SK-N-SH (cell line): Measurements from ENCODE around the gene CKAP2L. TPM values are rescaled to one million over a fixed set of nuclear protein-coding genes. Genes with fewer than 3 reads are reported as not detected.

Source experiments
- CTCF ChIA-PET: fragments of 300-600, 350-600 bp; formaldehyde crosslinking; extraction: SDS; loops from one replicate; lab custom pipeline; 2021; lab: Yijun Ruan, JAX
- POLR2A ChIA-PET: fragments of 350-600 bp; sonication (Branson Sonifier 250); formaldehyde crosslinking; extraction: SDS; loops from one replicate; lab custom pipeline; 2020; ENCODE audit warnings: antibody characterized with exemption, inconsistent platforms; lab: Yijun Ruan, JAX
- DNase-seq: peaks from one replicate; pipeline ENCODE4 v3.0.0; 2012
- H2AFZ ChIP-seq: fragments of 200-600 bp; sonication (generic); 2 replicates; pipeline ENCODE4 v1.8.1; 2016; ENCODE audit warnings: antibody characterized with exemption, mild to moderate bottlenecking, low read depth
- H3F3A ChIP-seq: fragments of 200-600 bp; sonication (generic); replicated peaks from 2 replicates; pipeline ENCODE3; 2016; ENCODE audit warnings: antibody characterized with exemption, mild to moderate bottlenecking; ENCODE audit not compliant: insufficient read depth
- H3K27ac ChIP-seq, 2 experiments: fragments of 200-500 bp in 1 of 2; fragments of 200-600 bp in 1 of 2; sonication (Bioruptor generic) in 1 of 2; sonication (generic), shearing (Covaris generic) in 1 of 2; 2 replicates each; pipeline versions ENCODE4 v1.5.1 to v1.6.1; 2014 to 2016; ENCODE audit warnings: low read depth in 2 of 2, inconsistent platforms in 1 of 2, low read length in 1 of 2, mild to moderate bottlenecking in 1 of 2, mixed read lengths in 1 of 2
- H3K27me3 ChIP-seq: fragments of 200-600 bp; sonication (generic), shearing (Covaris generic); 2 replicates; pipeline ENCODE4 v1.6.1; 2016; ENCODE audit warnings: mixed run types; ENCODE audit not compliant: insufficient read depth
- H3K36me3 ChIP-seq, 2 experiments: fragments of 200-500 bp in 1 of 2; fragments of 200-600 bp in 1 of 2; sonication (Bioruptor generic) in 1 of 2; sonication (generic) in 1 of 2; replicated peaks in 1 of 2; 2 replicates each; pipeline versions ENCODE3 to v1.5.1; 2014 to 2016; ENCODE audit warnings: low read length in 1 of 2, mild to moderate bottlenecking in 1 of 2; ENCODE audit not compliant: insufficient read depth in 2 of 2, control insufficient read depth in 1 of 2
- H3K4me1 ChIP-seq, 2 experiments: fragments of 200-500 bp in 1 of 2; fragments of 200-600 bp in 1 of 2; sonication (Bioruptor generic) in 1 of 2; sonication (generic), shearing (Covaris generic) in 1 of 2; 2 replicates each; pipeline versions ENCODE4 v1.5.1 to v1.6.1; 2014 to 2016; ENCODE audit warnings: low read depth in 1 of 2, low read length in 1 of 2, mixed run types in 1 of 2; ENCODE audit not compliant: insufficient read depth in 2 of 2, control insufficient read depth in 1 of 2
- H3K4me2 ChIP-seq: fragments of 200-600 bp; sonication (generic), shearing (Covaris generic); 2 replicates; pipeline ENCODE4 v1.6.1; 2017; ENCODE audit warnings: mixed run types
- H3K4me3 ChIP-seq, 2 experiments: fragments of 200-500 bp in 1 of 2; fragments of 200-600 bp in 1 of 2; sonication (Bioruptor generic) in 1 of 2; sonication (generic), shearing (Covaris generic) in 1 of 2; 2 replicates each; pipeline versions ENCODE4 v1.5.1 to v1.8.1; 2014 to 2016; ENCODE audit warnings: low read depth in 2 of 2, inconsistent platforms in 1 of 2, low read length in 1 of 2, mild to moderate bottlenecking in 1 of 2, mixed read lengths in 1 of 2, moderate library complexity in 1 of 2
- H3K79me2 ChIP-seq: fragments of 200-600 bp; sonication (generic); 2 replicates; pipeline ENCODE4 v1.8.1; 2017; ENCODE audit warnings: mild to moderate bottlenecking; ENCODE audit not compliant: insufficient read depth
- H3K9ac ChIP-seq: fragments of 200-600 bp; sonication (generic); 2 replicates; pipeline ENCODE4 v1.6.1; 2017; ENCODE audit warnings: mixed run types
- H3K9me2 ChIP-seq: fragments of 200-600 bp; sonication (generic); 2 replicates; pipeline ENCODE4 v1.6.1; 2017; ENCODE audit warnings: mixed run types
- H3K9me3 ChIP-seq: fragments of 200-600 bp; sonication (generic); 2 replicates; pipeline ENCODE4 v1.6.1; 2017; ENCODE audit warnings: mixed run types, mild to moderate bottlenecking, moderate library complexity
- H4K20me1 ChIP-seq: fragments of 200-600 bp; sonication (generic); 2 replicates; pipeline ENCODE4 v1.6.1; 2017; ENCODE audit warnings: mild to moderate bottlenecking, mixed run types; ENCODE audit not compliant: insufficient read depth
- CTCF ChIP-seq: fragments of 200-600 bp; sonication (generic); IDR thresholded peaks from 2 replicates; pipeline ENCODE4 v1.6.1; 2017; ENCODE audit warnings: antibody characterized with exemption, mild to moderate bottlenecking, moderate library complexity
- EP300 ChIP-seq, 2 experiments: IDR thresholded peaks; 2 replicates each; pipeline versions ENCODE4 v1.4.0 to v1.6.1; 2012; ENCODE audit warnings: borderline replicate concordance in 1 of 2, low read depth in 1 of 2, low read length in 1 of 2
- FOSL2 ChIP-seq: IDR thresholded peaks from 2 replicates; pipeline ENCODE4 v1.4.0; 2012; ENCODE audit warnings: low read depth, mild to moderate bottlenecking, moderate library complexity, borderline replicate concordance
- FOXJ3 ChIP-seq: sonication (generic); formaldehyde crosslinking; IDR thresholded peaks from 2 replicates; pipeline ENCODE4 v1.5.1; 2020; ENCODE audit warnings: mild to moderate bottlenecking, missing genetic modification reagents
- FOXM1 ChIP-seq: IDR thresholded peaks from 2 replicates; pipeline ENCODE4 v1.4.0; 2012; ENCODE audit warnings: low read depth, mild to moderate bottlenecking
- GABPA ChIP-seq: IDR thresholded peaks from 2 replicates; pipeline ENCODE4 v1.4.0; 2012; ENCODE audit warnings: low read depth, mild to moderate bottlenecking
- JUND ChIP-seq: IDR thresholded peaks from 2 replicates; pipeline ENCODE4 v1.4.0; 2012
- MEF2A ChIP-seq: IDR thresholded peaks from 2 replicates; pipeline ENCODE4 v1.4.0; 2012; ENCODE audit warnings: low read depth, borderline replicate concordance
- MXI1 ChIP-seq: IDR thresholded peaks from 2 replicates; pipeline ENCODE4 v1.6.1; 2012; ENCODE audit warnings: mild to moderate bottlenecking, low read depth, low read length, improper control_type of control experiment
- NFIC ChIP-seq: IDR thresholded peaks from 2 replicates; pipeline ENCODE4 v1.4.0; 2012; ENCODE audit warnings: borderline replicate concordance
- NRF1 ChIP-seq: IDR thresholded peaks from 2 replicates; pipeline ENCODE4 v1.6.1; 2012; ENCODE audit warnings: low read depth, mild to moderate bottlenecking, low read length
- PBX3 ChIP-seq: IDR thresholded peaks from 2 replicates; pipeline ENCODE4; 2012
- POLR2AphosphoS5 ChIP-seq: IDR thresholded peaks from 2 replicates; pipeline ENCODE4 v1.6.1; 2012; ENCODE audit warnings: low read depth, low read length
- REST ChIP-seq: IDR thresholded peaks from 2 replicates; pipeline ENCODE4 v1.6.1; 2012; ENCODE audit warnings: mild to moderate bottlenecking, low read depth, low read length, moderate library complexity
- RFX5 ChIP-seq: IDR thresholded peaks from 2 replicates; pipeline ENCODE4 v1.6.1; 2012; ENCODE audit warnings: mild to moderate bottlenecking, improper control_type of control experiment, low read length
- TEAD4 ChIP-seq: IDR thresholded peaks from 2 replicates; pipeline ENCODE4 v1.4.0; 2012; ENCODE audit warnings: mild to moderate bottlenecking, borderline replicate concordance; ENCODE audit not compliant: insufficient read depth
- YY1 ChIP-seq: IDR thresholded peaks from 2 replicates; pipeline ENCODE4 v1.4.0; 2012; ENCODE audit warnings: low read depth, mild to moderate bottlenecking
- WGBS: methylation state at CpG from one replicate; pipeline ENCODE4 v1.1.6; 2017; ENCODE audit warnings: low lambda C conversion rate; 5-methylcytosine and 5-hydroxymethylcytosine counted together
- polyA plus RNA-seq, 3 experiments: library from polyadenylated mRNA; depleted of rRNA; stranded (reverse); fragments of >200 nt; gene quantifications; 2 replicates each; pipeline ENCODE4 v1.2.3, GENCODE V29; 2012
- TF ChIP-seq, protein P1 (sequence below): IDR thresholded peaks from 2 replicates; pipeline ENCODE4 v1.4.0; 2012; ENCODE audit warnings: low read depth
- TF ChIP-seq, protein P2 (sequence below): fragments of 150-350 bp; IDR thresholded peaks from 2 replicates; pipeline ENCODE4 v1.6.1; 2016; ENCODE audit warnings: mild to moderate bottlenecking, low read depth, low read length

The CKAP2L gene
- polyA plus RNA-seq, 1 of the 3 experiments (the other 2 are of a cell fraction) = 2.9 TPM

GRCh38 chr2:112692918-112693317 lies 71.5 kb downstream of the CKAP2L start:
- Histone ChIP-seq H3K9me3 (no peaks in the 10 kb centered on the region), H2AFZ (peak overlapping the region; percentile 54), H3K27me3 (no peaks in the 10 kb centered on the region), H3F3A (peaks cover 8% of the 10 kb centered on the region)
- no peak for DNase-seq
- ChIA-PET POLR2A (no interaction called here), CTCF (interaction anchor here (1.1 to 3.6 kb wide), 5 partner anchors 11 to 67 kb away, joined by 3 to 28 read pairs (median 14); no protein-coding TSS in a partner anchor)
- TF ChIP-seq MXI1 = no peak
- no peak for TF ChIP-seq FOXJ3 (CRISPR knock-in tag)
- no peak for TF ChIP-seq POLR2AphosphoS5
- no peak for TF ChIP-seq YY1
- TF ChIP-seq TEAD4 = no peak
- TF ChIP-seq, protein P1, sequence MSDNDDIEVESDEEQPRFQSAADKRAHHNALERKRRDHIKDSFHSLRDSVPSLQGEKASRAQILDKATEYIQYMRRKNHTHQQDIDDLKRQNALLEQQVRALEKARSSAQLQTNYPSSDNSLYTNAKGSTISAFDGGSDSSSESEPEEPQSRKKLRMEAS = no peak
- no peak for TF ChIP-seq JUND
- TF ChIP-seq, all 33 proteins: peak for 0
- Histone ChIP-seq H3K4me3 (no peak overlapping the region), H3K4me2 (peak overlapping the region; percentile 53), H3K9ac (peak overlapping the region; percentile 46), H3K36me3 (no peaks in the 10 kb centered on the region), H4K20me1 (no peaks in the 10 kb centered on the region), H3K27ac (peak overlapping the region in 1 of 2 experiments; percentile 73; a peak in 2 of 4 replicates), H3K79me2 (no peaks in the 10 kb centered on the region), H3K4me1 (peaks cover 5 to 21% of the 10 kb centered on the region in 2 experiments; a peak in 3 of 4 replicates), H3K9me2 (no peaks in the 10 kb centered on the region)
- WGBS = 93% methylated on average over 1 of the region's 1 CpG

DNA sequence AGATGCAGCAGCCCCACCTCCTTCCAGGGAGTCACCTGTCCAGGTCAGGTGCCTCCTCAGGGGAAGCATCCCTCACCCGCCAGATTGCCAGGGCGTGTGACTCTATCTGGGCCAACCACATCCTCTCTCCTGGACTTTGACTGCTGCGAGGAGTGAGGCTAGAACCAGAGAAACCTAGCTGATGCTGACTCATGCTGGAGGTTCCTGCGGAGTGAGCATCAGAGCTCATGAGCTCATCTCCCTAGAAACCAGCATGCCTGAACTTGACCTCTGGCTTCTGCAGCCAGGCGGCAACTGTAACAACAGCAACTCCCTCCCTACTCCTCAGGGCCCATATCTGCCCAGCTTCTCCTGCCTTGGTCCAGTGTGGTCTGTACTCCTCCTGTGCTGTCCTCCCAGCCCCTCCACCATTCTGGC lies 71.9 kb downstream of the CKAP2L start:
- Histone ChIP-seq H2AFZ (peak overlapping the region; percentile 54; the same call in 1 of the 2 replicates), H3K27ac (peak overlapping the region in 1 of 2 experiments; percentile 73; a peak in 2 of 4 replicates), H3K4me2 (peak overlapping the region; percentile 53), H3K36me3 (no peaks in the 10 kb centered on the region), H3K9ac (peak overlapping the region; percentile 46), H3K9me3 (no peaks in the 10 kb centered on the region), H3F3A (peaks cover 8% of the 10 kb centered on the region), H3K4me1 (peaks cover 5 to 21% of the 10 kb centered on the region in 2 experiments; a peak in 3 of 4 replicates), H3K9me2 (no peaks in the 10 kb centered on the region), H3K27me3 (no peaks in the 10 kb centered on the region), H3K79me2 (no peaks in the 10 kb centered on the region), H4K20me1 (no peaks in the 10 kb centered on the region), H3K4me3 (no peak overlapping the region)
- DNase-seq = no peak
- ChIA-PET CTCF (interaction anchor here (1.1 to 3.6 kb wide), 5 partner anchors 10 to 67 kb away, joined by 3 to 28 read pairs (median 14); no protein-coding TSS in a partner anchor), POLR2A (no interaction called here)
- WGBS = 14% methylated on average over 5 of the region's 5 CpGs
- TF ChIP-seq REST (no peak), PBX3 (no peak), EP300 (IDR thresholded peaks at IDR 0.05; ENCODE audit: borderline replicate concordance in 1 of 2, low read depth in 1 of 2, low read length in 1 of 2) (no peak; a peak in 1 of 4 replicates), NRF1 (no peak), RFX5 (no peak), GABPA (no peak), POLR2AphosphoS5 (peak; percentile 27; the same call in 1 of the 2 replicates), FOXJ3 (CRISPR knock-in tag) (no peak), FOSL2 (peak; percentile 77; the same call in 1 of the 2 replicates), MEF2A (no peak), NFIC (no peak; the same call in 1 of the 2 replicates), MXI1 (no peak), FOXM1 (no peak), CTCF (no peak), TEAD4 (no peak)
- TF ChIP-seq, protein P2, sequence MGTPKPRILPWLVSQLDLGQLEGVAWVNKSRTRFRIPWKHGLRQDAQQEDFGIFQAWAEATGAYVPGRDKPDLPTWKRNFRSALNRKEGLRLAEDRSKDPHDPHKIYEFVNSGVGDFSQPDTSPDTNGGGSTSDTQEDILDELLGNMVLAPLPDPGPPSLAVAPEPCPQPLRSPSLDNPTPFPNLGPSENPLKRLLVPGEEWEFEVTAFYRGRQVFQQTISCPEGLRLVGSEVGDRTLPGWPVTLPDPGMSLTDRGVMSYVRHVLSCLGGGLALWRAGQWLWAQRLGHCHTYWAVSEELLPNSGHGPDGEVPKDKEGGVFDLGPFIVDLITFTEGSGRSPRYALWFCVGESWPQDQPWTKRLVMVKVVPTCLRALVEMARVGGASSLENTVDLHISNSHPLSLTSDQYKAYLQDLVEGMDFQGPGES = no peak
- TF ChIP-seq, protein P1 = no peak; the same call in 1 of the 2 replicates
